Measurements from ENCODE around the gene SMIM10. TPM values are rescaled to one million over a fixed set of nuclear protein-coding genes. Genes with fewer than 3 reads are reported as not detected.
"Not testable (repeated sequence)": the region's sequence is repeated elsewhere in the genome, so short reads cannot be mapped to it uniquely, and the experiment has no call there.

The SMIM10 gene
- total and polyA plus RNA-seq, 8 donors: 0.74 to 4.4 (median 1.3) TPM

GRCh38 chrX:135009838-135010237 is 19.0 kb downstream of the SMIM10 start:
- no peak overlapping the region for H3K27ac ChIP-seq
- H3K4me1 ChIP-seq: no peaks in the 10 kb centered on the region
- ATAC-seq: no peak
- H3K9me3 ChIP-seq: no peaks in the 10 kb centered on the region
- FAIRE-seq: no peak
- H3K36me3 ChIP-seq: no peaks in the 10 kb centered on the region
- TF ChIP-seq CTCF (IDR thresholded peaks at IDR 0.05): no peak
- 49 to 66% methylated on average over 4 of the region's 4 CpGs for WGBS, 2 donors
- intact Hi-C loops (cut with DNase I): no loop called here
- no peak for DNase-seq
- H3K27me3 ChIP-seq: peaks cover 0 to 4% (median 0%) of the 10 kb centered on the region in 4 donors
- H3K4me3 ChIP-seq: no peak overlapping the region

- WGBS, 2 donors: 62 to 63% methylated on average over 4 of the region's 4 CpGs
- Histone ChIP-seq H3K4me1 (no peaks in the 10 kb centered on the region), H3K27ac (no peak overlapping the region), H3K27me3 (peaks cover 0 to 4% (median 0%) of the 10 kb centered on the region in 4 donors), H3K36me3 (no peaks in the 10 kb centered on the region), H3K4me3 (no peak overlapping the region), H3K9me3 (no peaks in the 10 kb centered on the region)
- intact Hi-C loops (cut with DNase I): no loop called here
- DNase-seq (no peak), ATAC-seq (no peak), FAIRE-seq (no peak)
- TF ChIP-seq CTCF (IDR thresholded peaks at IDR 0.05): no peak
Observed at GRCh38 chrX:135010921-135011320, 20.1 kb downstream of the SMIM10 start.

GRCh38 chrX:135015523-135016245 is 24.9 kb downstream of the SMIM10 start:
- no peak for FAIRE-seq
- no peak overlapping the region for H3K4me3 ChIP-seq
- TF ChIP-seq CTCF (IDR thresholded peaks at IDR 0.05): no peak
- no peaks in the 10 kb centered on the region for H3K36me3 ChIP-seq
- no peak overlapping the region for H3K27ac ChIP-seq
- DNase-seq: no peak
- H3K9me3 ChIP-seq: no peaks in the 10 kb centered on the region
- no peak for ATAC-seq
- intact Hi-C loops (cut with DNase I): no loop called here
- H3K4me1 ChIP-seq: no peaks in the 10 kb centered on the region
- no peaks in the 10 kb centered on the region for H3K27me3 ChIP-seq
- WGBS, 2 donors: 41 to 72% methylated on average over 2 of the region's 2 CpGs

- DNase-seq; ATAC-seq; H3K27ac ChIP-seq; H3K9me3 ChIP-seq; FAIRE-seq; intact Hi-C loops (cut with DNase I); H3K27me3 ChIP-seq; H3K4me1 ChIP-seq; H3K36me3 ChIP-seq; H3K4me3 ChIP-seq: not testable (repeated sequence)
- WGBS, 2 donors: 77 to 88% methylated on average over 8 of the region's 8 CpGs
Observed at GRCh38 chrX:135019890-135020289, 29.1 kb downstream of the SMIM10 start.

- not testable (repeated sequence) for H3K36me3 ChIP-seq
- 54 to 77% methylated on average over 6 of the region's 6 CpGs for WGBS, 2 donors
Observed at GRCh38 chrX:135023791-135024190, 33.0 kb downstream of the SMIM10 start.

GRCh38 chrX:135024526-135024925 is 33.7 kb downstream of the SMIM10 start:
- WGBS, 2 donors: 46 to 60% methylated on average over 9 of the region's 9 CpGs
- FAIRE-seq: no peak
- Histone ChIP-seq H3K27me3 (no peaks in the 10 kb centered on the region), H3K27ac (no peak overlapping the region), H3K36me3 (no peaks in the 10 kb centered on the region), H3K4me1 (no peaks in the 10 kb centered on the region), H3K4me3 (no peak overlapping the region), H3K9me3 (no peaks in the 10 kb centered on the region)
- no peak for TF ChIP-seq CTCF (IDR thresholded peaks at IDR 0.05)
- DNase-seq: no peak
- ATAC-seq: no peak
- intact Hi-C loops (cut with DNase I): no loop called here

More at GRCh38 chrX:135023791-135024190, 33.0 kb downstream of the SMIM10 start:
- intact Hi-C loops (cut with DNase I); H3K27ac ChIP-seq; H3K9me3 ChIP-seq; H3K27me3 ChIP-seq; H3K4me1 ChIP-seq; H3K4me3 ChIP-seq; ATAC-seq; DNase-seq; FAIRE-seq: not testable (repeated sequence)

- ATAC-seq; intact Hi-C loops (cut with DNase I); H3K9me3 ChIP-seq; H3K4me1 ChIP-seq; H3K36me3 ChIP-seq; H3K4me3 ChIP-seq; FAIRE-seq; H3K27me3 ChIP-seq; DNase-seq; H3K27ac ChIP-seq: not testable (repeated sequence)
- WGBS, 2 donors: 69 to 76% methylated on average over 9 of the region's 9 CpGs
Observed at GRCh38 chrX:135030207-135030963, 39.6 kb downstream of the SMIM10 start.

Measured in pancreas (tissue), 10 donors.